ENCODE measurements around the gene ERICH2. TPM values are rescaled to one million over a fixed set of nuclear protein-coding genes. Genes with fewer than 3 reads are reported as not detected.

The ERICH2 gene
- total RNA-seq, 1 donor: not detected

GRCh38 chr2:170762760-170763159 is 7.4 kb upstream of the ERICH2 start:
- TF ChIP-seq CTCF (IDR thresholded peaks at IDR 0.05; ENCODE audit: extremely low read depth, low read depth, low read length): no peak
- Histone ChIP-seq H3K27ac (ENCODE audit: low read depth, low read length) (no peak overlapping the region), H3K9me3 (ENCODE audit: low read depth, low read length) (no peaks in the 10 kb centered on the region), H3K27me3 (ENCODE audit: insufficient read depth, low read length) (no peaks in the 10 kb centered on the region), H3K79me2 (ENCODE audit: insufficient read depth, low read length) (no peaks in the 10 kb centered on the region), H3K4me2 (ENCODE audit: insufficient read depth, low read length) (no peak overlapping the region), H3K36me3 (ENCODE audit: insufficient read depth, low read length) (no peaks in the 10 kb centered on the region), H3K4me1 (ENCODE audit: insufficient read depth, low read length) (no peaks in the 10 kb centered on the region), H3K4me3 (ENCODE audit: insufficient read depth, low read length) (no peak overlapping the region), H4K20me1 (ENCODE audit: insufficient read depth, low read length) (no peaks in the 10 kb centered on the region), H2AFZ (ENCODE audit: low read length) (no peak overlapping the region)
- no peak for DNase-seq (ENCODE audit: insufficient read length, low spot score, missing footprints)

DNA sequence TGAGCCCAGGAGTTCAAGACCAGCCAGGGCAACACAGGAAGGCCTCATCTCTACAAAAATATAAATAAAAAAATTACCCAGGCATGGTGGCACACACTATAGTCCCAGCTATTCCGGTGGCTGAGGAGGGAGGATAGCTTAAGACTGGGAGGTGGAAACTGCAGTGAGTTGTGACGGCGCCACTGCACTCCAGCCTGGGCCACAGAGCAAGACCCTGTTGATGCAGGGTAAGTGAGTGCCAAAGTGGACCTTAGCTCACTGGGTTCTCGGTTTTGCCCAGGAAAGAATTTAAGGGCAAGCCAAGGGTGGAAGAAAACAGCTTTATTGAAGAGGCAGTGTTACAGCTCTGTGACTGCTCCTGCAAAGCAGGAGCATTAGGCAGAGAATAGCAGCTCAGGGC is 6.9 kb upstream of the ERICH2 start:
- TF ChIP-seq CTCF (IDR thresholded peaks at IDR 0.05; ENCODE audit: extremely low read depth, low read depth, low read length): no peak
- no peaks in the 10 kb centered on the region for H3K27me3 ChIP-seq (ENCODE audit: insufficient read depth, low read length)
- no peaks in the 10 kb centered on the region for H3K79me2 ChIP-seq (ENCODE audit: insufficient read depth, low read length)
- no peak overlapping the region for H3K27ac ChIP-seq (ENCODE audit: low read depth, low read length)
- H3K4me3 ChIP-seq (ENCODE audit: insufficient read depth, low read length): no peak overlapping the region
- H3K9me3 ChIP-seq (ENCODE audit: low read depth, low read length): no peaks in the 10 kb centered on the region
- H3K4me1 ChIP-seq (ENCODE audit: insufficient read depth, low read length): no peaks in the 10 kb centered on the region
- H4K20me1 ChIP-seq (ENCODE audit: insufficient read depth, low read length): no peaks in the 10 kb centered on the region
- H3K4me2 ChIP-seq (ENCODE audit: insufficient read depth, low read length): no peak overlapping the region
- H3K36me3 ChIP-seq (ENCODE audit: insufficient read depth, low read length): no peaks in the 10 kb centered on the region
- no peak overlapping the region for H2AFZ ChIP-seq (ENCODE audit: low read length)
- DNase-seq (ENCODE audit: insufficient read length, low spot score, missing footprints): no peak

GRCh38 chr2:170764880-170765261 is 5.3 kb upstream of the ERICH2 start:
- no peak overlapping the region for H3K4me3 ChIP-seq (ENCODE audit: insufficient read depth, low read length)
- no peak overlapping the region for H3K27ac ChIP-seq (ENCODE audit: low read depth, low read length)
- TF ChIP-seq CTCF (IDR thresholded peaks at IDR 0.05; ENCODE audit: extremely low read depth, low read depth, low read length): no peak
- DNase-seq (ENCODE audit: insufficient read length, low spot score, missing footprints): no peak
- peaks cover under 1% of the 10 kb centered on the region for H3K4me1 ChIP-seq (ENCODE audit: insufficient read depth, low read length)
- no peak overlapping the region for H3K4me2 ChIP-seq (ENCODE audit: insufficient read depth, low read length)
- H2AFZ ChIP-seq (ENCODE audit: low read length): no peak overlapping the region
- no peaks in the 10 kb centered on the region for H3K9me3 ChIP-seq (ENCODE audit: low read depth, low read length)
- no peaks in the 10 kb centered on the region for H3K79me2 ChIP-seq (ENCODE audit: insufficient read depth, low read length)
- H4K20me1 ChIP-seq (ENCODE audit: insufficient read depth, low read length): no peaks in the 10 kb centered on the region
- H3K36me3 ChIP-seq (ENCODE audit: insufficient read depth, low read length): no peaks in the 10 kb centered on the region
- no peaks in the 10 kb centered on the region for H3K27me3 ChIP-seq (ENCODE audit: insufficient read depth, low read length)

DNA sequence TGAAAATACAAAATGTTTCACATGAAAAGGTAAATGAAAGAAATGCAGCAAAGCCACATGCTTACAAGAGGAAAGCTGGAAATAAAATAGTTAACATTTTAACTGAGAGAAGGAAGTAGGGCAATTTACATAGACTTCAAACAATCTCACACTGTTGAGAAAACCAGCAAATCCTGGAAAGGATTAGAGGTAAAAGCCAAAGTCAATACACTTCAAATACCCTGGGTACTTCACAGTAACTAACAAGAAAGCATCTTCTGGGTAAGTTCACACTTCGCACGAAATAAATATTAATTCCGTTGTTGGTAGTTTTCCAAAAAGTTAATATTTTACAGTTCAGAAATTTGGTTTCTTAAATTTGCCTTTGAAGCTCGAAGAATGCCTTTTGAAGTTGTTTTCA is 3.5 kb upstream of the ERICH2 start:
- H3K4me2 ChIP-seq (ENCODE audit: insufficient read depth, low read length): no peak overlapping the region
- H4K20me1 ChIP-seq (ENCODE audit: insufficient read depth, low read length): no peaks in the 10 kb centered on the region
- H3K4me1 ChIP-seq (ENCODE audit: insufficient read depth, low read length): peaks cover 6% of the 10 kb centered on the region
- no peaks in the 10 kb centered on the region for H3K36me3 ChIP-seq (ENCODE audit: insufficient read depth, low read length)
- H3K27ac ChIP-seq (ENCODE audit: low read depth, low read length): no peak overlapping the region
- H3K4me3 ChIP-seq (ENCODE audit: insufficient read depth, low read length): no peak overlapping the region
- no peaks in the 10 kb centered on the region for H3K79me2 ChIP-seq (ENCODE audit: insufficient read depth, low read length)
- H2AFZ ChIP-seq (ENCODE audit: low read length): no peak overlapping the region
- no peak for TF ChIP-seq CTCF (IDR thresholded peaks at IDR 0.05; ENCODE audit: extremely low read depth, low read depth, low read length)
- no peak for DNase-seq (ENCODE audit: insufficient read length, low spot score, missing footprints)
- peaks cover 7% of the 10 kb centered on the region for H3K27me3 ChIP-seq (ENCODE audit: insufficient read depth, low read length)
- H3K9me3 ChIP-seq (ENCODE audit: low read depth, low read length): no peaks in the 10 kb centered on the region

Measured in osteoblast (primary cell).